GM12878 (cell line): Measurements from ENCODE around the gene SPR. TPM values are rescaled to one million over a fixed set of nuclear protein-coding genes. Genes with fewer than 3 reads are reported as not detected.

Experiments
- ATAC-seq: fragments of 200-7000 bp; cut with Tn5 transposase; 3 replicates; pipeline ENCODE4 v1.9.1; 2020; ENCODE audit warnings: mild to moderate bottlenecking, moderate library complexity
- BruUV-seq: library from RNA; stranded (reverse); fragments of 400-500 nt; replicated peaks from 2 replicates; lab custom pipeline; 2021; lab: Mats Ljungman, UMichigan
- CTCF ChIA-PET: fragments of 300-600 bp; sonication (Branson Sonifier 250); formaldehyde crosslinking; extraction: SDS; loops from one replicate; lab custom pipeline; 2021; ENCODE audit warnings: inconsistent platforms; lab: Yijun Ruan, JAX
- POLR2A ChIA-PET: fragments of 350-600 bp; formaldehyde crosslinking; extraction: SDS; loops from one replicate; lab custom pipeline; 2021; ENCODE audit warnings: inconsistent platforms; lab: Charles Lee
- RAD21 ChIA-PET: fragments of 300-600 bp; sonication (Branson Sonifier 250); formaldehyde crosslinking; loops from one replicate; lab custom pipeline; 2023; ENCODE audit warnings: antibody characterized with exemption; ENCODE audit not compliant: unreplicated experiment; lab: Charles Lee
- SMC1A ChIA-PET: fragments of 300-600 bp; sonication (Branson Sonifier 250); formaldehyde crosslinking; loops from one replicate; lab custom pipeline; 2023; ENCODE audit not compliant: unreplicated experiment, uncharacterized antibody; lab: Charles Lee
- DNase-seq: peaks from one replicate; pipeline ENCODE4 v3.0.0-alpha.2; 2011; ENCODE audit warnings: low read depth, low spot score
- FAIRE-seq: peaks from 3 replicates; lab custom pipeline; 2011; peaks lifted over from hg19 to GRCh38; lab: Jason Lieb, UNC
- H2AFZ ChIP-seq: 2 replicates; pipeline ENCODE4 v1.6.0; 2011; ENCODE audit warnings: low read depth, low read length, control low read depth; ENCODE audit not compliant: control insufficient read depth
- H3K27ac ChIP-seq: 2 replicates; pipeline ENCODE4 v1.5.1; 2011; ENCODE audit warnings: control low read depth; ENCODE audit not compliant: control insufficient read depth, insufficient read depth
- H3K27me3 ChIP-seq, 2 experiments: replicated peaks in 1 of 2; 2 replicates each; pipeline versions ENCODE4 v1.6.0 to v1.6.1; 2011; ENCODE audit warnings: low read length in 1 of 2; ENCODE audit not compliant: control insufficient read depth in 2 of 2, insufficient read depth in 2 of 2
- H3K36me3 ChIP-seq, 2 experiments: 2 replicates each; pipeline ENCODE4 v1.5.1; 2011; ENCODE audit warnings: low read length in 1 of 2; ENCODE audit not compliant: control insufficient read depth in 2 of 2, insufficient read depth in 2 of 2
- H3K4me1 ChIP-seq: 2 replicates; pipeline ENCODE4 v1.6.1; 2011; ENCODE audit warnings: mild to moderate bottlenecking, low read length, moderate library complexity, mixed read lengths; ENCODE audit not compliant: control insufficient read depth, insufficient read depth
- H3K4me2 ChIP-seq: 2 replicates; pipeline ENCODE4 v1.6.0; 2011; ENCODE audit warnings: control low read depth; ENCODE audit not compliant: control insufficient read depth, insufficient read depth
- H3K4me3 ChIP-seq: fragments of 200-600 bp; sonication (generic); 2 replicates; pipeline ENCODE4 v1.5.1; 2016
- H3K79me2 ChIP-seq: 2 replicates; pipeline ENCODE4 v1.6.0; 2011; ENCODE audit warnings: low read length; ENCODE audit not compliant: control insufficient read depth, insufficient read depth
- H3K9ac ChIP-seq: 2 replicates; pipeline ENCODE4 v1.8.0; 2011; ENCODE audit warnings: low read length, control low read depth, mixed read lengths; ENCODE audit not compliant: control insufficient read depth, insufficient read depth
- H3K9me3 ChIP-seq: replicated peaks from 3 replicates; pipeline ENCODE4 v1.5.1; 2011; ENCODE audit warnings: mild to moderate bottlenecking, low read length; ENCODE audit not compliant: control insufficient read depth, insufficient read depth
- H4K20me1 ChIP-seq: 2 replicates; pipeline ENCODE4 v1.6.0; 2011; ENCODE audit not compliant: control insufficient read depth, insufficient read depth
- CHD1 ChIP-seq: IDR thresholded peaks from 2 replicates; pipeline ENCODE4 v1.6.1; 2012; ENCODE audit warnings: low read depth, low read length, improper control_type of control experiment
- HCFC1 ChIP-seq: fragments of 150-350 bp; IDR thresholded peaks from 2 replicates; pipeline ENCODE4 v1.6.1; 2014; ENCODE audit warnings: low read length
- LARP7 ChIP-seq: fragments of 450-650 bp; IDR thresholded peaks from 2 replicates; pipeline ENCODE4 v1.6.1; 2017; ENCODE audit warnings: mild to moderate bottlenecking
- MTA2 ChIP-seq: fragments of 450-650 bp; IDR thresholded peaks from 2 replicates; pipeline ENCODE4 v1.6.1; 2016; ENCODE audit warnings: low read depth, mild to moderate bottlenecking, moderate library complexity
- MTA3 ChIP-seq: IDR thresholded peaks from 2 replicates; pipeline ENCODE4 v1.6.1; 2012; ENCODE audit warnings: low read length, inconsistent platforms, borderline replicate concordance
- POLR2A ChIP-seq: IDR thresholded peaks from 2 replicates; pipeline ENCODE4 v1.6.1; 2011; ENCODE audit warnings: low read depth, mild to moderate bottlenecking, low read length
- RBBP5 ChIP-seq: fragments of 200-600 bp; sonication (generic); conservative IDR thresholded peaks from 2 replicates; pipeline ENCODE4 v1.6.1; 2016
- SP1 ChIP-seq: IDR thresholded peaks from one replicate; pipeline ENCODE4 v1.6.1; 2011; ENCODE audit warnings: low read depth, low read length
- STAT1 ChIP-seq: fragments of 450-650 bp; conservative IDR thresholded peaks from 2 replicates; pipeline ENCODE4 v1.6.1; 2014; ENCODE audit warnings: antibody characterized with exemption, mild to moderate bottlenecking
- TAF1 ChIP-seq: IDR thresholded peaks from 2 replicates; pipeline ENCODE4 v1.6.1; 2011; ENCODE audit warnings: mild to moderate bottlenecking, low read depth, low read length, borderline replicate concordance
- ZNF274 ChIP-seq: IDR thresholded peaks from one replicate; pipeline ENCODE4 v1.8.0; 2011; ENCODE audit not compliant: insufficient read length, insufficient read depth
- WGBS: methylation state at CpG from one replicate; pipeline ENCODE4 v1.1.6; 2016; ENCODE audit warnings: low lambda C conversion rate; ENCODE audit not compliant: insufficient replicate concordance, insufficient coverage; ENCODE audit errors: missing lambda C conversion rate; 5-methylcytosine and 5-hydroxymethylcytosine counted together
- in situ Hi-C: fragments of 300-500 bp; cut with MboI; formaldehyde crosslinking; loops from 9 replicates; pipeline ENCODE4 v1.14.3; 2018; ENCODE audit warnings: mixed read lengths
- intact Hi-C: fragments of 100-400 bp; cut with micrococcal nuclease; formaldehyde crosslinking; loops from one replicate; pipeline ENCODE4 v1.14.2; 2022; ENCODE audit not compliant: unreplicated experiment
- polyA plus RNA-seq, 11 experiments: library from polyadenylated mRNA; depleted of rRNA in 4 of 11; unstranded in 6 of 11; stranded (reverse) in 5 of 11; fragments of >200 nt; fragmentation: Nextera tagmentation in 4 of 11; fragmentation: Illumina TruSeq in 1 of 11; extraction: Ambion mirVana in 4 of 11; extraction: Trizol in 1 of 11; gene quantifications; 1 replicate in 1 of 11; 2 replicates in 10 of 11; pipeline versions ENCODE4 v1.2.1 to v1.2.3, GENCODE V29; 2011 to 2016; ENCODE audit warnings: inconsistent platforms in 2 of 11, missing spikeins in 2 of 11, low read depth in 1 of 11
- total RNA-seq, 4 experiments: library from RNA; depleted of rRNA in 3 of 4; stranded (reverse); fragments of >200 nt in 3 of 4; fragmentation: Illumina TruSeq in 1 of 4; extraction: Trizol in 1 of 4; gene quantifications; 2 replicates each; pipeline versions ENCODE4 v1.2.1 to v1.2.3, GENCODE V29; 2013 to 2021
- TF ChIP-seq, protein P1 (sequence below): fragments of 450-650 bp; IDR thresholded peaks from 2 replicates; pipeline ENCODE4 v1.6.1; 2017; ENCODE audit warnings: low read depth, mild to moderate bottlenecking, moderate library complexity

The SPR gene
- total and polyA plus RNA-seq, 10 of the 15 experiments (the other 5 are each of a cell fraction or from before 2014, with no cell fraction given): 0.68 to 7.8 (median 2.5) TPM

- Histone ChIP-seq H3K9me3 (no peaks in the 10 kb centered on the region; the same call in 2 of the 3 replicates), H3K4me2 (no peak overlapping the region), H3K9ac (no peak overlapping the region), H2AFZ (no peak overlapping the region), H3K27ac (no peak overlapping the region), H3K36me3 (no peaks in the 10 kb centered on the region), H4K20me1 (peaks cover 2% of the 10 kb centered on the region; the same call in 1 of the 2 replicates), H3K4me3 (no peak overlapping the region), H3K27me3 (peaks cover 7 to 36% of the 10 kb centered on the region in 2 experiments), H3K79me2 (no peaks in the 10 kb centered on the region), H3K4me1 (no peaks in the 10 kb centered on the region; the same call in 1 of the 2 replicates)
- BruUV-seq: no TSS peak
- CTCF ChIA-PET: interaction anchor here (1.1 to 9.4 kb wide), 8 partner anchors 8 to 63 kb away, joined by 3 to 105 read pairs (median 4); partner anchors contain the start of genes EMX1 and SPR
- TF ChIP-seq RBBP5 (no peak), TAF1 (no peak), ZNF274 (no peak), STAT1 (no peak), CHD1 (no peak), LARP7 (no peak), MTA3 (no peak), SP1 (no peak), MTA2 (no peak), POLR2A (no peak), HCFC1 (no peak)
- TF ChIP-seq, protein P1, sequence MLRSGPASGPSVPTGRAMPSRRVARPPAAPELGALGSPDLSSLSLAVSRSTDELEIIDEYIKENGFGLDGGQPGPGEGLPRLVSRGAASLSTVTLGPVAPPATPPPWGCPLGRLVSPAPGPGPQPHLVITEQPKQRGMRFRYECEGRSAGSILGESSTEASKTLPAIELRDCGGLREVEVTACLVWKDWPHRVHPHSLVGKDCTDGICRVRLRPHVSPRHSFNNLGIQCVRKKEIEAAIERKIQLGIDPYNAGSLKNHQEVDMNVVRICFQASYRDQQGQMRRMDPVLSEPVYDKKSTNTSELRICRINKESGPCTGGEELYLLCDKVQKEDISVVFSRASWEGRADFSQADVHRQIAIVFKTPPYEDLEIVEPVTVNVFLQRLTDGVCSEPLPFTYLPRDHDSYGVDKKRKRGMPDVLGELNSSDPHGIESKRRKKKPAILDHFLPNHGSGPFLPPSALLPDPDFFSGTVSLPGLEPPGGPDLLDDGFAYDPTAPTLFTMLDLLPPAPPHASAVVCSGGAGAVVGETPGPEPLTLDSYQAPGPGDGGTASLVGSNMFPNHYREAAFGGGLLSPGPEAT: no peak
- RAD21 ChIA-PET: interaction anchor here (1.4 to 4.6 kb wide), 2 partner anchors 32 to 49 kb away, joined by 3 to 30 read pairs; no protein-coding TSS in a partner anchor
- ATAC-seq: no peak
- 26% methylated on average over 26 of the region's 26 CpGs for WGBS
- DNase-seq: no peak
- POLR2A ChIA-PET: interaction anchor here (1.6 kb wide), 1 partner anchor 8 kb away, joined by 5 read pairs; the partner anchor contains the start of gene EMX1
- no peak for FAIRE-seq
- intact Hi-C loops (no loop called here), in situ Hi-C loops (no loop called here)
- SMC1A ChIA-PET: interaction anchor here (2.3 to 3.8 kb wide), 5 partner anchors 9 to 49 kb away, joined by 7 to 23 read pairs (median 15); partner anchors contain the start of gene EMX1
Observed at GRCh38 chr2:72925328-72925943, 38.2 kb downstream of the SPR start.
